Heart left ventricle (tissue), 13 donors: ENCODE results near the gene EBLN2.

Experiments
- CTCF ChIP-seq, 12 donors: fragments of 200-600 bp; sonication (generic) in 4 of 12; IDR thresholded peaks; one replicate each; pipeline versions ENCODE4 v1.5.0 to v1.8.0; 2018 to 2022; ENCODE audit warnings: antibody characterized with exemption in 12 of 12, mild to moderate bottlenecking in 5 of 12
- POLR2A ChIP-seq, 2 donors: fragments of 450-650 bp; IDR thresholded peaks; one replicate each; pipeline ENCODE4 v1.6.1; 2017; ENCODE audit warnings: antibody characterized with exemption in 2 of 2, mild to moderate bottlenecking in 2 of 2, moderate library complexity in 2 of 2
- donor health status: ischemic (EF 13 %, LVEDD 7.1; RV severe dilation, severe dysfunction).
- donor health status: DM: no; HTN: yes; CAD: no.
- donor health status: DM: no; HTN: no; CAD: no.
- donor health status: ischemic (EF 25% LVEDD 6.9; RV normal size, moderate dysfunction).
- donor health status: ischemic (EF 25% LVEDD 5.7; RV mildly dilated, moderate dysfunction).
- donor health status: ischemic (EF 35%, LVEDD 5.7; RV mildly dilated, moderate dysfunction).
- donor health status: nonischemic (EF 11% LVEDD 7.7; RV severe dilation, severe dysfunction).
- donor health status: DM: yes; HTN: yes; CAD: no.
- donor health status: PGD.
- donor health status: ischemic (EF 29% LVEDD 5.4; RV normal size, mild dysfunction).
- donor health status: nonischemic (EF 23%, LVEDD 6.1; RV moderate dilation, normal function).

GRCh38 chr3:73108750-73109149 is 47.3 kb downstream of the EBLN2 start:
- TF ChIP-seq CTCF (IDR thresholded peaks at IDR 0.05) = no peak
- TF ChIP-seq POLR2A (IDR thresholded peaks at IDR 0.05) = no peak
